Muscle layer of duodenum (tissue), 2 donors: ENCODE results near the gene CTBP1.

Source experiments
- H3K27ac ChIP-seq: one replicate; pipeline ENCODE4 v1.7.0; 2013; ENCODE audit warnings: mild to moderate bottlenecking, low read length
- H3K27me3 ChIP-seq: one replicate; pipeline ENCODE4 v1.7.0; 2013; ENCODE audit warnings: low read depth, mild to moderate bottlenecking, control low read depth, low read length
- H3K36me3 ChIP-seq, 2 donors: one replicate each; pipeline ENCODE4 v1.7.0; 2013; ENCODE audit warnings: low read length in 2 of 2, control low read depth in 1 of 2, mild to moderate bottlenecking in 1 of 2; ENCODE audit not compliant: insufficient read depth in 2 of 2, control insufficient read depth in 1 of 2
- H3K4me1 ChIP-seq, 2 donors: one replicate each; pipeline ENCODE4 v1.7.0; 2013; ENCODE audit warnings: low read length in 2 of 2, mild to moderate bottlenecking in 2 of 2, control low read depth in 1 of 2, moderate library complexity in 1 of 2; ENCODE audit not compliant: insufficient read depth in 2 of 2, control insufficient read depth in 1 of 2
- H3K4me3 ChIP-seq, 2 donors: one replicate each; pipeline ENCODE4 v1.7.0; 2013; ENCODE audit warnings: low read length in 2 of 2, low read depth in 1 of 2, mild to moderate bottlenecking in 1 of 2
- H3K9me3 ChIP-seq, 2 donors: one replicate each; pipeline ENCODE4 v1.7.0; 2013; ENCODE audit warnings: low read length in 2 of 2, control low read depth in 1 of 2, mild to moderate bottlenecking in 1 of 2; ENCODE audit not compliant: control insufficient read depth in 1 of 2
- donor health status: healthy.

Gene CTBP1

DNA sequence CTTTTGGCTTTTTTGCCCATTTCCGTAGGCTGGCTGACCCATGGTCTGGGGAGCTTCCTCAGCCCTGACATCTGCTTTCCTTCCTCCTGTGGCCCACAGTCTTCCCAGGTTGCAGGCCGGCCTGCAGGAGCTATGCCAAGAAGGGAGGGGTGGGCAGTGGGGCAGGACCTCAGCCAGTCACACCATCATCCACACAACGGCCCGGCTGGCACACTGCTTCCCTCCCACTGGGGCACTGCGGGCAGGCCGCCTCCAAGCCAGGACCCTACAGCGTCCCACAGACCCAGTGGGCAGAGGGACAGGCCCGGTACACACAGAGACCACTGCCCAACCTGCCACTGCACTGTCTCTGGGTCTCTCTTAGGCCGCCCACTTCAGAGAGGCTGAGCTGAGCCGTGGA lies 38.0 kb downstream of the CTBP1 start:
- Histone ChIP-seq H3K27ac (no peak overlapping the region), H3K36me3 (peaks cover 10 to 42% of the 10 kb centered on the region in 2 donors), H3K27me3 (no peaks in the 10 kb centered on the region), H3K9me3 (no peaks in the 10 kb centered on the region), H3K4me3 (no peak overlapping the region), H3K4me1 (peaks cover 9 to 73% of the 10 kb centered on the region in 2 donors)

GRCh38 chr4:1210241-1210841 lies 38.6 kb downstream of the CTBP1 start:
- Histone ChIP-seq H3K36me3 (peaks cover 4 to 36% of the 10 kb centered on the region in 2 donors), H3K27ac (no peak overlapping the region), H3K4me3 (peak overlapping the region in 1 of 2 donors; percentile 12), H3K9me3 (no peaks in the 10 kb centered on the region), H3K4me1 (peaks cover 9 to 67% of the 10 kb centered on the region in 2 donors), H3K27me3 (no peaks in the 10 kb centered on the region)

DNA sequence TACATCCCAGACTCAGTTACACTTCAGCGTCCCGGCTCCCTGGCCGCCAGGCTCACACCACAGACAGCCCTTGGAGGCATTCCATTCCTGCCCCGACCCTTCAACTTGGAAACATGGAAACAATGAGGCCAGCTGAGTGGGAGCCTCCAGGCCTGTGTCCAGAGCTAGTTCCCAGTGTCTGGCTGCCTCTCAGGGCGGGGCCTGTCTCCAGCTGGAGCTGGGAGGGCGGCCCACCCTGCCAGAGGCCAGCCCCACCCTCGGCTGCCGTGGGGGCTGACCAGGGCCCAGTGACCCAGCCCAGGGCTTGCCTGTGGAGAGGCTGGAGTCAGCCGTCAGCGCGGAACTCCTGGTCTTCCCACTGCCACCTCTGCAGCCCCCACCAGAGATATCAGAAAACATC lies 39.1 kb downstream of the CTBP1 start:
- Histone ChIP-seq H3K27ac (peak overlapping the region; percentile 39), H3K36me3 (peaks cover 0 to 31% of the 10 kb centered on the region in 2 donors), H3K4me1 (peaks cover 9 to 62% of the 10 kb centered on the region in 2 donors), H3K27me3 (no peaks in the 10 kb centered on the region), H3K9me3 (no peaks in the 10 kb centered on the region), H3K4me3 (peak overlapping the region in 1 of 2 donors; percentile 12)

DNA sequence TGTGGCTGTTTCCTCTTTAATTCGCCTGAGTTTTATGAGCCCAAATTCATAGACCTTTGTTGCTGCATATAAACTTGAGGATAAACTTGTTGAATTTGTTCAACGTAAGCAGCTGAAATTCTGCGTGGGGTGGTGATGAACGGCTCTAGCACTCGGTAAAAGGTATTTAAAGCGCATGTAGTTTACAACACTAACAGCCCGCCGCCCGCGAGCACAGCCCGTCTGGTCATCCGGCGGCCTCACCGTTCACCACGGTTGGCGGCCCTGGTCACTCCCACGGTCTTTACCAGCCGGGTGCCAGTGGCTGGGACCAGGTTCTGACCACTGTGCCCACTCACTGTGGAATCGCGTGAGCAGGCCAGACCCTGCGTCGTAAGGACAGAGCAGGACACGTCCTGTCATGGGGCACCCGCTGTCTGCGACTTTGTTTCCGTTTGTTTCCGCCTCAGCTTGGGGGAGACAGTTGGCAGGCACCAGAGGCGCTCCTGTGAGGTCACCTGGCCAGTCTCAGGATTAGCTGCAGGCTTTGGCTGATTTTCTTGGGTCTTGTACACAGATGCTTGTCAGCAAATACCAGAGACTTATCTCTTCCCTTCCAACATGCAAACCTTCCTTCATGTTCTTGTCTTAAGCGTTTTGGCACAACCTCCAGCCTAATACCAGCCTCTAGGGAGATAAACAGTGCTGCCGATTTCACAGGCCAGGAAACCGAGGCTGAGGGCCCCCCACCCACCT lies 39.8 kb downstream of the CTBP1 start:
- peak overlapping the region; percentile 39 for H3K27ac ChIP-seq
- peaks cover 0 to 24% of the 10 kb centered on the region in 2 donors for H3K36me3 ChIP-seq
- H3K9me3 ChIP-seq: no peaks in the 10 kb centered on the region
- peaks cover 9 to 59% of the 10 kb centered on the region in 2 donors for H3K4me1 ChIP-seq
- no peaks in the 10 kb centered on the region for H3K27me3 ChIP-seq
- peak overlapping the region in 1 of 2 donors; percentile 12 for H3K4me3 ChIP-seq

- Histone ChIP-seq H3K27me3 (no peaks in the 10 kb centered on the region), H3K4me1 (peaks cover 9 to 59% of the 10 kb centered on the region in 2 donors), H3K9me3 (no peaks in the 10 kb centered on the region), H3K27ac (no peak overlapping the region), H3K4me3 (peak overlapping the region in 1 of 2 donors; percentile 0), H3K36me3 (peaks cover 0 to 17% of the 10 kb centered on the region in 2 donors)
Measured at GRCh38 chr4:1208266-1208961, 40.5 kb downstream of the CTBP1 start.

- Histone ChIP-seq H3K36me3 (peaks cover 0 to 10% of the 10 kb centered on the region in 2 donors), H3K27me3 (no peaks in the 10 kb centered on the region), H3K9me3 (no peaks in the 10 kb centered on the region), H3K4me1 (peaks cover 9 to 61% of the 10 kb centered on the region in 2 donors), H3K4me3 (peak overlapping the region in 1 of 2 donors; percentile 0), H3K27ac (no peak overlapping the region)
Measured at GRCh38 chr4:1207603-1208265, 41.2 kb downstream of the CTBP1 start.

DNA sequence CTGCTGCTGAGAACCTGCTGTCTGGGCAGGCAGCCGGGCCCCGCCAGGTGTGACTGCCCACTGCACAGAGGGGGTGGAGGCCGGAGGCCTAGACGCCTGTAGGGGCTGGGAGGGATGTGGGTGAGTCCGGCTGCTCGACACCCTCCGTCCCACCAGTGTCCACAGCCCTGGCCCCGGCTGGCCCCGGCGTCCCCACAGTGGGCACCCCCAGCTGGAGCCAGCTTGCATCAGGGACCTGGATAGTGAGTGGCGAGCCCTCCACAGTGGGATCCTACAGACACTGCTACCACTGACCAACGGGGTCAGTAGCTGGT lies 41.8 kb downstream of the CTBP1 start:
- peaks cover 9 to 59% of the 10 kb centered on the region in 2 donors for H3K4me1 ChIP-seq
- no peak overlapping the region for H3K4me3 ChIP-seq
- no peaks in the 10 kb centered on the region for H3K27me3 ChIP-seq
- H3K36me3 ChIP-seq: peaks cover 0 to 4% of the 10 kb centered on the region in 2 donors
- no peaks in the 10 kb centered on the region for H3K9me3 ChIP-seq
- H3K27ac ChIP-seq: no peak overlapping the region

DNA sequence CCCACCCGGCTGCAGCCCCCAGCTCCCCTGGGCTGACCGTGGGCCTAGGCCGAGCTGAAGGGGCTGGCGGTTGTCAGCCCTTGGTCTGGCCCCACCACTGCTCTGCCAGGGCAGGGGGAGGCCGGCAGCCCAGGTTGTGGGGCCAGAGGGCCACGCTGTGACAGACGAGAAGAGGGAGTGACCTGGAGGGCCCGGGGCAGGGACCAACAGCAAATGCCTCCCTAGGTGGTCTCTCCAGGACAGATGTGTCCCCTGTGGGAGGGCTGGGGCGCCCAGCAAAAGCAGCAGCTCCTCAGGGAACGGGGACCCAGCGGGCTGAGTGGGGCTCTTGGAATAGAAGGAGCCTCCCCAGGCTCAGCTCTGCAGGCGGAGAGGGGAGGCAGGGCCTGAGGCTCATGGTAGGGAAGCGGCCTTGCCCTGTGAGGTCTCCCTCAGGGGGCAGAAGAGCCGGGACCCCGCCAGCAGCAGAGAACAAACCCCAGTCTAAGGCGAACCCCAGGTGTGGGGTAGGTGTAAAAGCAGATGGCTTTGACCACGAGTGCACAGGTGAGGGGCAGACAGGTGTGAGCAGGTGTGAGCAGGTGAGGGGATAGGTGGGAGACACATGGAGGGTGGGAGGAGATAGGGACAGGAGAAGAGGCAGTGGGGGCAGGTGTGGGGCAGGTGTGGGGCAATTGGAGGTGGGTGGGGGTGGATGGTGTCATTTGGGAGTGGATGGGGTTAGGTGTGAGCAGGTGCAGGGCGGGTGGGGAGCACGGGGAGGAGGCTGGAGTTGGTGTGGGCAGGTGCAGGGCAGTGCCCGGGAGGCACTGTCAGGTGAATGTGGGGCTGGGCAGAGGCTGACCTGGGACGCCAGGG lies 42.4 kb downstream of the CTBP1 start:
- H3K27me3 ChIP-seq: no peaks in the 10 kb centered on the region
- H3K9me3 ChIP-seq: no peaks in the 10 kb centered on the region
- no peak overlapping the region for H3K27ac ChIP-seq
- peaks cover 0 to 4% of the 10 kb centered on the region in 2 donors for H3K36me3 ChIP-seq
- H3K4me3 ChIP-seq: no peak overlapping the region
- peaks cover 9 to 55% of the 10 kb centered on the region in 2 donors for H3K4me1 ChIP-seq

DNA sequence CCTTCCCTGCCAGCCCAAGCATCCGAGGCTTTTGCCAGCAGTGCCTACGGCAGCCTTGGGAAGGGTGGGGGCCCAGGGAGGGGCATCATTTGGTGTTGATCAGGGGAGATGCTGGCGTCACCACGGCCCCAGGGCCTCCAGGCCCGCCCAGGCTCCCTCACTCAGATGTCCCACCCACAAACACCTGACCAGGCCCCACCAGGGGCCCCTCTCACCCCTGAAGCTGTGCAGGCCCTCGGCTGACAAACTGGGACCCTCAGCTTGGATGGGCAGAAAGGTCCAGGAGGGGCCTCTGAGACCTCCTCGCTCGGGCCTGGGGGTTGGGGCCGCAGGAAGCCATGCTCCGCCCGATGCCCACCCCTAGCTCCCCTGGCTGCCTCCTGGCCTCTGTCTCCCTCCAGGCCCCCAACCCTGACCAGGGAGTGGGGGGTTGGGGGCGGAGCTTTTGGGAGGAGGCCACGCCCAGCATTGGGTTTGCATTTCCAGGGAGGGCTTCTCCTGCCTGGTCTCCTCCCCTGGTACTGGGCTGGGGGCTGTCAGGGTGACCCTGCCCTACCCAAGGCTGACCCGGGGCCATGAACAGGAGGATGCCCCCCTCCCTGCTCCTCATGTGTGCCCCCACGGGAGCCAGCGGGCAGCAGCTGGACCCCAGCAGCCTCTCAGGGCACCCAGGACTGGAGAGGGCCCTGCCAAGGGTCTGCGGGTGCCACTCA lies 43.2 kb downstream of the CTBP1 start:
- Histone ChIP-seq H3K27ac (no peak overlapping the region), H3K9me3 (no peaks in the 10 kb centered on the region), H3K4me3 (no peak overlapping the region), H3K4me1 (peaks cover 9 to 54% of the 10 kb centered on the region in 2 donors), H3K36me3 (no peaks in the 10 kb centered on the region), H3K27me3 (no peaks in the 10 kb centered on the region)
